HUES64 (cell line): Measurements from ENCODE around the gene MTA1.

Source experiments
- H3K27ac ChIP-seq: 2 replicates; pipeline ENCODE4 v1.7.0; 2013; ENCODE audit warnings: low read depth, low read length, inconsistent platforms
- H3K27me3 ChIP-seq: 2 replicates; pipeline ENCODE4 v1.6.1; 2013; ENCODE audit warnings: mild to moderate bottlenecking, low read length; ENCODE audit not compliant: insufficient read depth
- H3K36me3 ChIP-seq: 2 replicates; pipeline ENCODE4 v1.6.1; 2013; ENCODE audit warnings: mild to moderate bottlenecking, low read length; ENCODE audit not compliant: insufficient read depth
- H3K4me1 ChIP-seq: 2 replicates; pipeline ENCODE4 v1.6.1; 2013; ENCODE audit warnings: mild to moderate bottlenecking, low read length, moderate library complexity; ENCODE audit not compliant: insufficient read depth
- H3K4me3 ChIP-seq: 2 replicates; pipeline ENCODE4 v1.5.1; 2013; ENCODE audit warnings: mild to moderate bottlenecking, low read length, moderate library complexity
- H3K9ac ChIP-seq: 2 replicates; pipeline ENCODE4 v1.6.1; 2013; ENCODE audit warnings: mild to moderate bottlenecking, low read depth, low read length
- H3K9me3 ChIP-seq: 2 replicates; pipeline ENCODE4 v1.6.1; 2013; ENCODE audit warnings: low read depth, low read length; ENCODE audit not compliant: insufficient read depth
- WGBS: fragments of 150-250, 120-280 bp; methylation state at CpG from one replicate; pipeline ENCODE4 v1.1.7; 2013; ENCODE audit warnings: missing lambda C conversion rate; 5-methylcytosine and 5-hydroxymethylcytosine counted together

The MTA1 gene

GRCh38 chr14:105381446-105382342, 37.9 kb upstream of the MTA1 start:
- no peaks in the 10 kb centered on the region for H3K27me3 ChIP-seq
- no peaks in the 10 kb centered on the region for H3K4me1 ChIP-seq
- H3K36me3 ChIP-seq, result peaks cover 24% of the 10 kb centered on the region
- no peak overlapping the region for H3K4me3 ChIP-seq
- no peak overlapping the region for H3K27ac ChIP-seq
- no peak overlapping the region for H3K9ac ChIP-seq
- no peaks in the 10 kb centered on the region for H3K9me3 ChIP-seq
- WGBS, result 92% methylated on average over 27 of the region's 27 CpGs

- 94% methylated on average over 26 of the region's 26 CpGs for WGBS
- peaks cover 26% of the 10 kb centered on the region for H3K36me3 ChIP-seq
- no peaks in the 10 kb centered on the region for H3K27me3 ChIP-seq
- H3K4me3 ChIP-seq, result no peak overlapping the region
- H3K27ac ChIP-seq, result no peak overlapping the region
- H3K9me3 ChIP-seq, result no peaks in the 10 kb centered on the region
- H3K4me1 ChIP-seq, result no peaks in the 10 kb centered on the region
- no peak overlapping the region for H3K9ac ChIP-seq
These were observed 37.1 kb upstream of the MTA1 start for GRCh38 chr14:105382343-105383082.

- WGBS, result 96% methylated on average over 32 of the region's 32 CpGs
- Histone ChIP-seq H3K9ac (no peak overlapping the region), H3K4me3 (no peak overlapping the region), H3K9me3 (no peaks in the 10 kb centered on the region), H3K27ac (no peak overlapping the region), H3K4me1 (no peaks in the 10 kb centered on the region), H3K27me3 (no peaks in the 10 kb centered on the region), H3K36me3 (peaks cover 26% of the 10 kb centered on the region)
These were observed 36.4 kb upstream of the MTA1 start for GRCh38 chr14:105383083-105383730.

GRCh38 chr14:105384041-105384557, 35.5 kb upstream of the MTA1 start:
- H3K9me3 ChIP-seq, result no peaks in the 10 kb centered on the region
- H3K27ac ChIP-seq, result no peak overlapping the region
- no peak overlapping the region for H3K4me3 ChIP-seq
- peaks cover 26% of the 10 kb centered on the region for H3K36me3 ChIP-seq
- H3K27me3 ChIP-seq, result no peaks in the 10 kb centered on the region
- WGBS, result 96% methylated on average over 23 of the region's 23 CpGs
- no peaks in the 10 kb centered on the region for H3K4me1 ChIP-seq
- no peak overlapping the region for H3K9ac ChIP-seq

GRCh38 chr14:105384605-105385321, 34.9 kb upstream of the MTA1 start:
- Histone ChIP-seq H3K27ac (no peak overlapping the region), H3K9ac (no peak overlapping the region), H3K36me3 (peaks cover 26% of the 10 kb centered on the region), H3K4me3 (no peak overlapping the region), H3K4me1 (no peaks in the 10 kb centered on the region), H3K9me3 (no peaks in the 10 kb centered on the region), H3K27me3 (no peaks in the 10 kb centered on the region)
- WGBS, result 96% methylated on average over 29 of the region's 29 CpGs

- no peaks in the 10 kb centered on the region for H3K27me3 ChIP-seq
- H3K36me3 ChIP-seq, result peaks cover 23% of the 10 kb centered on the region
- 98% methylated on average over 19 of the region's 19 CpGs for whole genome bisulfite sequencing
- no peaks in the 10 kb centered on the region for H3K4me1 ChIP-seq
- H3K27ac ChIP-seq, result no peak overlapping the region
- no peak overlapping the region for H3K4me3 ChIP-seq
- no peak overlapping the region for H3K9ac ChIP-seq
- no peaks in the 10 kb centered on the region for H3K9me3 ChIP-seq
These were observed 34.3 kb upstream of the MTA1 start for GRCh38 chr14:105385322-105385637.

GRCh38 chr14:105385698-105386365, 33.8 kb upstream of the MTA1 start:
- Histone ChIP-seq H3K36me3 (peaks cover 23% of the 10 kb centered on the region), H3K4me1 (no peaks in the 10 kb centered on the region)
- 92% methylated on average over 22 of the region's 22 CpGs for WGBS

GRCh38 chr14:105386581-105387529, 32.8 kb upstream of the MTA1 start:
- H3K4me1 ChIP-seq, result no peaks in the 10 kb centered on the region
- H3K27ac ChIP-seq, result no peak overlapping the region
- no peak overlapping the region for H3K4me3 ChIP-seq
- peaks cover 23% of the 10 kb centered on the region for H3K36me3 ChIP-seq
- H3K9ac ChIP-seq, result no peak overlapping the region
- no peaks in the 10 kb centered on the region for H3K27me3 ChIP-seq
- no peaks in the 10 kb centered on the region for H3K9me3 ChIP-seq
- WGBS, result 95% methylated on average over 33 of the region's 33 CpGs

More at GRCh38 chr14:105385698-105386365, 33.8 kb upstream of the MTA1 start:
- Histone ChIP-seq H3K9me3 (no peaks in the 10 kb centered on the region), H3K9ac (no peak overlapping the region), H3K27ac (no peak overlapping the region), H3K27me3 (no peaks in the 10 kb centered on the region), H3K4me3 (no peak overlapping the region)

- H3K9me3 ChIP-seq, result no peaks in the 10 kb centered on the region
- no peaks in the 10 kb centered on the region for H3K27me3 ChIP-seq
- H3K4me1 ChIP-seq, result no peaks in the 10 kb centered on the region
- H3K27ac ChIP-seq, result no peak overlapping the region
- 94% methylated on average over 10 of the region's 10 CpGs for WGBS
- no peak overlapping the region for H3K9ac ChIP-seq
- H3K36me3 ChIP-seq, result peaks cover 19% of the 10 kb centered on the region
- no peak overlapping the region for H3K4me3 ChIP-seq
These were observed 32.1 kb upstream of the MTA1 start for GRCh38 chr14:105387530-105387922.
